DND-41 (cell line): Measurements from ENCODE around the gene ENTPD8.

Source experiments
- ATAC-seq: fragments of 200-7000 bp; cut with Tn5 transposase; 3 replicates; pipeline ENCODE4 v1.9.1; 2021; ENCODE audit warnings: low read depth; ENCODE audit not compliant: insufficient read depth
- DNase-seq: peaks from one replicate; pipeline ENCODE4 v3.0.0-alpha.2; 2020
- H2AFZ ChIP-seq: 2 replicates; pipeline ENCODE4 v1.6.0; 2012; ENCODE audit warnings: low read depth, low read length
- H3K27ac ChIP-seq: 2 replicates; pipeline ENCODE4 v1.5.1; 2012; ENCODE audit warnings: low read length, inconsistent platforms
- H3K27me3 ChIP-seq: fragments of 200-600 bp; sonication (generic); 2 replicates; pipeline ENCODE4 v1.6.0; 2012; ENCODE audit warnings: low read length, mild to moderate bottlenecking, inconsistent platforms; ENCODE audit not compliant: insufficient read depth, poor library complexity
- H3K36me3 ChIP-seq: 2 replicates; pipeline ENCODE4 v1.5.1; 2012; ENCODE audit warnings: low read length, inconsistent platforms; ENCODE audit not compliant: insufficient read depth
- H3K4me1 ChIP-seq: 2 replicates; pipeline ENCODE4 v1.5.1; 2012; ENCODE audit warnings: mild to moderate bottlenecking, low read length; ENCODE audit not compliant: insufficient read depth
- H3K4me2 ChIP-seq: 2 replicates; pipeline ENCODE4 v1.6.0; 2012; ENCODE audit warnings: mild to moderate bottlenecking, moderate library complexity, low read length, inconsistent platforms; ENCODE audit not compliant: insufficient read depth
- H3K4me3 ChIP-seq, 2 experiments: fragments of 200-600 bp in 1 of 2; shearing (Covaris generic) in 1 of 2; 2 replicates each; pipeline ENCODE4 v1.5.1; 2012 to 2016; ENCODE audit warnings: inconsistent platforms in 2 of 2, low read length in 2 of 2, mild to moderate bottlenecking in 2 of 2, low read depth in 1 of 2, moderate library complexity in 1 of 2
- H3K79me2 ChIP-seq: 2 replicates; pipeline ENCODE4 v1.6.0; 2012; ENCODE audit warnings: low read length, inconsistent platforms; ENCODE audit not compliant: insufficient read depth
- H3K9ac ChIP-seq: 2 replicates; pipeline ENCODE4 v1.6.0; 2012; ENCODE audit warnings: low read depth, mild to moderate bottlenecking, inconsistent platforms, low read length, moderate library complexity
- H3K9me3 ChIP-seq: 2 replicates; pipeline ENCODE4 v1.5.1; 2012; ENCODE audit warnings: low read length, moderate library complexity, mild to moderate bottlenecking, inconsistent platforms; ENCODE audit not compliant: insufficient read depth, severe bottlenecking
- H4K20me1 ChIP-seq: 2 replicates; pipeline ENCODE4 v1.6.0; 2012; ENCODE audit warnings: low read length; ENCODE audit not compliant: insufficient read depth
- EZH2 ChIP-seq: IDR thresholded peaks from 3 replicates; pipeline ENCODE4 v1.6.1; 2012; ENCODE audit warnings: borderline replicate concordance, low read depth, mild to moderate bottlenecking, moderate library complexity, low read length, inconsistent platforms; ENCODE audit not compliant: severe bottlenecking
- TF ChIP-seq, protein P1 (sequence below): IDR thresholded peaks from 2 replicates; pipeline ENCODE4 v1.5.1; 2012; ENCODE audit warnings: borderline replicate concordance, low read length, moderate library complexity, mild to moderate bottlenecking; ENCODE audit not compliant: poor library complexity, severe bottlenecking; ENCODE audit errors: extremely low read depth

The ENTPD8 gene

DNA sequence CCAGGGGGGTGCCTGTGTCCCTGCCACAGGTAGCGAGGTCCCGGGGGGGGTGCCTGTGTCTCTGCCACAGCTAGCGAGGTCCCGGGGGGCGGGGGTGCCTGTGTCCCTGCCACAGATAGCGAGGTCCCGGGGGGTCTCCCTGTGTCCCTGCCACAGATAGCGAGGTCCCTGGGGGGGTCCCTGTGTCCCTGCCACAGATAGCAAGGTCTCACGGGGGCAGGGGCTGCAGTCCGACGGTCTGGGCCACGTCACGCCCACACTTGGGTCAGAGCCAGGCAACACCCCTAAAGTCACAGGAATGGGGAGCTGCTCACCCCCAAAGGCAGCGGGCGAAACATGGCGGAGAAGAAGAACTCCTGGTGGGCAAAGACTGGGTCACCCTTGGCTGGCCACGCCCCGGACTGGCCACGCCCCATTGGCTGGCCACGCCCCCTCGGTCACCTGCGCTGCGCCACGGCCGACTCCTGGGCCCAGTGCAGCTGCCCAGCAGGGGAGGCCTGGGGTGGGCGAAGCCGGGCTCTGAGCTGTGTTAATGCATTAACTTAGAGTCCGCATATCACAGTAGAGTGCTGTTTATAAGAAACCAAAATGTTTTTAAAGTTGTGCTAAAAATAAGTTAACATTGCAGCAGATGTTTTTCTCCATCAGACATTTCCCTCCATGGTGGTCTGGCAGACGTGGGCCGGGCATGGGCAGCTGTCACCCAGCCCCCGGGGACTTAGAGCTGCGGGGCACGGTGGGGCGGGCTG is 11.0 kb downstream of the ENTPD8 start:
- H3K36me3 ChIP-seq, result no peaks in the 10 kb centered on the region
- H3K4me2 ChIP-seq, result no peak overlapping the region

DNA sequence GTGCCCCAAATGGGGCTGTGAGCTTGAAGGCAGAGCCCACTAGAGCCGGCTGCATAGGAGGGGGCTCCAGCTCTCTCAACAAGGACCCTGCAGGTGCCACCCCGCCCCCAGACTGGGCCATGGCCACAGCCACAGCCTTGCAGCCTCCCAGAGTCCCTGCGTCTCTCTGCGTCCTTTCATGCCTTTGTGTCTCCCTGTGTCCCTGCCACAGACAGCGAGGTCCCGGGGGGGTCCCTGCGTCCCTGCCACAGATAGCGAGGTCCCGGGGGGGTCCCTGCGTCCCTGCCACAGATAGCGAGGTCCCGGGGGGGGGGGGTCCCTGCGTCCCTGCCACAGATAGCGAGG is 11.6 kb downstream of the ENTPD8 start:
- H3K27ac ChIP-seq, result no peak overlapping the region
- H3K9ac ChIP-seq, result no peak overlapping the region
- H3K4me1 ChIP-seq, result no peaks in the 10 kb centered on the region
- no peaks in the 10 kb centered on the region for H3K36me3 ChIP-seq
- no peak overlapping the region for H3K4me2 ChIP-seq
- no peaks in the 10 kb centered on the region for H3K79me2 ChIP-seq
- no peak for DNase-seq
- no peak overlapping the region for H3K4me3 ChIP-seq
- no peak for ATAC-seq
- TF ChIP-seq, protein P1, sequence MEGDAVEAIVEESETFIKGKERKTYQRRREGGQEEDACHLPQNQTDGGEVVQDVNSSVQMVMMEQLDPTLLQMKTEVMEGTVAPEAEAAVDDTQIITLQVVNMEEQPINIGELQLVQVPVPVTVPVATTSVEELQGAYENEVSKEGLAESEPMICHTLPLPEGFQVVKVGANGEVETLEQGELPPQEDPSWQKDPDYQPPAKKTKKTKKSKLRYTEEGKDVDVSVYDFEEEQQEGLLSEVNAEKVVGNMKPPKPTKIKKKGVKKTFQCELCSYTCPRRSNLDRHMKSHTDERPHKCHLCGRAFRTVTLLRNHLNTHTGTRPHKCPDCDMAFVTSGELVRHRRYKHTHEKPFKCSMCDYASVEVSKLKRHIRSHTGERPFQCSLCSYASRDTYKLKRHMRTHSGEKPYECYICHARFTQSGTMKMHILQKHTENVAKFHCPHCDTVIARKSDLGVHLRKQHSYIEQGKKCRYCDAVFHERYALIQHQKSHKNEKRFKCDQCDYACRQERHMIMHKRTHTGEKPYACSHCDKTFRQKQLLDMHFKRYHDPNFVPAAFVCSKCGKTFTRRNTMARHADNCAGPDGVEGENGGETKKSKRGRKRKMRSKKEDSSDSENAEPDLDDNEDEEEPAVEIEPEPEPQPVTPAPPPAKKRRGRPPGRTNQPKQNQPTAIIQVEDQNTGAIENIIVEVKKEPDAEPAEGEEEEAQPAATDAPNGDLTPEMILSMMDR, result no peak
- TF ChIP-seq EZH2, result no peak
- no peaks in the 10 kb centered on the region for H4K20me1 ChIP-seq
- H3K9me3 ChIP-seq, result no peaks in the 10 kb centered on the region
- no peak overlapping the region for H2AFZ ChIP-seq
- no peaks in the 10 kb centered on the region for H3K27me3 ChIP-seq

More for the DNA sequence above, 11.0 kb downstream of the ENTPD8 start:
- Histone ChIP-seq H3K4me3 (no peak overlapping the region), H3K4me1 (no peaks in the 10 kb centered on the region), H2AFZ (no peak overlapping the region), H3K27ac (no peak overlapping the region), H4K20me1 (no peaks in the 10 kb centered on the region), H3K9me3 (no peaks in the 10 kb centered on the region), H3K79me2 (no peaks in the 10 kb centered on the region), H3K27me3 (no peaks in the 10 kb centered on the region), H3K9ac (no peak overlapping the region)
- TF ChIP-seq, protein P1, result no peak
- TF ChIP-seq EZH2, result no peak
- no peak for DNase-seq
- no peak for ATAC-seq

DNA sequence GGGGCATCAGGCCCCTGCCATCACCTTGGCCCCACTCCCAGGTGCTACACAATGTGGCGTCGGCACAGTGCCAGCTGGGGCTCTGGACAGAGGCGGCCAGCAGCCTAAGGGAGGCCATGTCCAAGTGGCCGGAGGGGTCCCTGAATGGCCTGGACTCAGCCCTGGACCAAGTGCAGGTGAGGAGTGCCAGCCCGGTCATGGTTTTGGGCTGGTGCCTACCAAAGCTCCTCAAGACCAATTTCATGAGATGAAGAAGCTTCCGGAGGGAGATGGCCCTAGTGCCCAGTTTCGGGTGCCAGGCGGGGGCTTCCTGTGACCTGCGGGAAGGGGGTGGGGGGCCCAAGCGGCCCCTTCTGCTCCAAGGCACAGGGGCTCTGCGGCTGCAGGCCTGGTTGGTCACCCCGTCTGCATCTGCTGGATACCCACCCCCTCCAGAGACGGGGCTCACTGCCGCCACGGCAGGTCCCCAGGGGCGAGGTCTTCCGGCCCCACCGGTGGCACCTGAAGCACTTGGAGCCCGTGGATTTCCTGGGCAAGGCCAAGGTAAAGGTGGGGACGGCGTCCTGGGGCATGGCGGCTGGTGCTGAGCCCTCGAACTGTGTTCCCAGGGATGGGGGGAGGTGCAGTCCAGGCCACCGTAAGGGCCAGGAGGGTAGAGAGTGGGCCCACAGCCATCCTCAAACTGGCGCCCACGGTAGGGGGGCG is 12.2 kb downstream of the ENTPD8 start:
- H4K20me1 ChIP-seq, result no peaks in the 10 kb centered on the region
- DNase-seq (no peak), ATAC-seq (no peak)
- H3K4me1 ChIP-seq, result no peaks in the 10 kb centered on the region
- H3K27me3 ChIP-seq, result no peaks in the 10 kb centered on the region
- no peaks in the 10 kb centered on the region for H3K36me3 ChIP-seq
- no peaks in the 10 kb centered on the region for H3K9me3 ChIP-seq
- H3K4me3 ChIP-seq, result no peak overlapping the region
- TF ChIP-seq EZH2, result no peak
- TF ChIP-seq, protein P1, result no peak
- no peak overlapping the region for H2AFZ ChIP-seq
- H3K9ac ChIP-seq, result no peak overlapping the region
- H3K4me2 ChIP-seq, result no peak overlapping the region
- H3K79me2 ChIP-seq, result no peaks in the 10 kb centered on the region
- H3K27ac ChIP-seq, result no peak overlapping the region
